Left renal cortex interstitium (tissue), 4 donors: Measurements from ENCODE around the gene SEMA3E. TPM values are rescaled to one million over a fixed set of nuclear protein-coding genes. Genes with fewer than 3 reads are reported as not detected.
"Not testable (repeated sequence)": the region's sequence is repeated elsewhere in the genome, so short reads cannot be mapped to it uniquely, and the experiment has no call there.

ENCODE experiments used
- DNase-seq, 4 donors: peaks; one replicate each; pipeline ENCODE4 v3.0.0-alpha.2; 2013; ENCODE audit warnings: low read depth in 4 of 4, low spot score in 2 of 4, missing footprints in 1 of 4
- polyA plus RNA-seq, 4 donors: library from polyadenylated mRNA; unstranded; fragments of 120-200 nt; gene quantifications; one replicate each; pipeline ENCODE4 v1.2.1, GENCODE V29; 2013; ENCODE audit not compliant: insufficient read length in 4 of 4

The SEMA3E gene
- 1 to 10 TPM; 1.2 to 2.8 (median 2.4) TPM for polyA plus RNA-seq

DNA sequence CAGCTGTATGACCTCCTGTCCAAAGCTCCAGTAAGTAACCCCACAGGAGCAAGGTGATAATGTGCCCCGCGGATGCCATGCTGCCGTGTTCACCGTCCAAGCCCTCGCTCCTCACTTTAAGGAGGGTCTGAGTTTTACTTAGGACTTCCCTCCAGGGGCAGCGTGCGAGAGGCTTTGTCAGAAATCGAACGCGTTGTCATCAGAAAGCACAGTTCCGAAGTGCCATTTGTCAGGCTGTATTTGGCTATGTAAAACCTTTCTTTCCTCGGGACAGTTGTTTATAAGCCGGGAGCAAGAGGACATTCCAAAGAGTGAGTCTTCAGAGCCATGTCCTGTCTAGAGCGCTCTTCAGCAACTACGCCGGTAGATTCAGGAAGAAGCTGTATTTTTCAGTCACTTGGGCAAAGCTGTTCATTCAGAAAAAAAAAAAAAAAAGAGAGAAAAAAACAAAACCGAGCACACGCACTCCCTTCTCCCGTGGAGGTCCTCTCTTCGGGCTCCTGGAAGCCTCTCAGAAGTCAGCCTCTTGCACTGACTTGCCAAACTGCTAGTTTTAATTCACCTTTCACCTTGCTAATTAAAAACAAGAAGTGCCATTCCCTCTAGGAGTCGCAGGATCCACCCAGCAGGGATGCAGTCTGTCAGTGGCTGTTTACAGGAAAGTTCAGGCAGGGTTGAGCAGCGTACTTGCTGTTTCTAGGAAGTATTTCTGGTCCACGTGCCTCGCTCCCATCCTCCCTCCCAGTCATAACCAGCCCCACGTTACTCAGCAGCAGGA lies at the start of gene SEMA3E:
SEMA3E (minus strand) TSS at position 676 of the 778 bp plus-strand sequence.
- peak in 2 of 4 donors; percentile 13 to 37 for DNase-seq

DNA sequence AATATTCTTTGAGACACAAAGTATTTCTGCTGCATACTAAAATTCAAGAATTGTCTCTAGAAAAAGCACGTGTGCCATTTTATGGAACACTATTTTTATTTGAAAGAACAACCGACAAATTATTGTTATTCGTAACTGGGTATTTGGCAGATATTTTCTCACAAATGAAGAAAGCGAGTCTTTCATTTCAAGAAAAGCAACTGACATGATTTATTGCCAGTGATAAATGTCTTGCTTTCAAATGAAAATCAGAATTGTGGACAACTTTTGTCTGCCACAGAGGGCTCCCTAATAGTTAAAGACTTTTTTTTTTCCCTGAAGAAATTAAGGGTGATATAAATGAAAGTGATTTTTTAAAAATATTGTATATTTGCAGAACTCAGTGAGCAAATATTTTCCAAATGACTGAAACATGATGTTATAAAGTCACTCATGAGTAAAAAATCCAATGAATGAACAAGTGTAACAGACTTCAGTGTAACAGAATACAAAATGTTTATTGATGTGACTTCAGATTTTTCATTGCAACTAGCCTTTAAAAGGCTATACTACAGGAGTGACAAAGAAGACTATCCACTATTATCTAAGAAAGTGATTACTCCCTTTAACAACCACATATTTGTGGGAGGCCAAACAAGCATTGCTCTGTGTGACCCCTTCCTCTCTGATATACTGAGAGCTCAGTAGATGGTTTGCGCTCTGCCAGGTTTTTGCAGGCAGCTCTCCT lies 49.0 kb upstream of the SEMA3E start:
- no peak for DNase-seq

DNA sequence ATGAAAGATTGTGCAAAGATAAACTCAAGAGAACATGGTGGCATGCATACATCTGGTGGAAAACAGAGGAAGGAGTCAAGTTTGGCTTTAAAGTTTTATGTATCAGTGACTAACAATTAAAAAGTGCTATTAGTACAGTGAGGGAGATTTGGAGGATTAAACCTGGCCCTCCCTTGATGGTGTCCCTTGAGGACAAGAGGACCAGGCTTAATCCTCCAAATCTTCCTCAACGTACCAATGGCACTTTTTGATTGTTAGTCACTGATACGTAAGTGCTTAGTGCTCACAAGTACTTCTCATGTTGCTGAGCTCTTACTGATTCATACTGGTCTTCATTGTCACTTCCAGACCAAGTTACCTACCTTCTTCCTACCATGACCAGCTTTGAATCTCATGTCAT lies 47.2 kb upstream of the SEMA3E start:
- DNase-seq, result no peak

DNA sequence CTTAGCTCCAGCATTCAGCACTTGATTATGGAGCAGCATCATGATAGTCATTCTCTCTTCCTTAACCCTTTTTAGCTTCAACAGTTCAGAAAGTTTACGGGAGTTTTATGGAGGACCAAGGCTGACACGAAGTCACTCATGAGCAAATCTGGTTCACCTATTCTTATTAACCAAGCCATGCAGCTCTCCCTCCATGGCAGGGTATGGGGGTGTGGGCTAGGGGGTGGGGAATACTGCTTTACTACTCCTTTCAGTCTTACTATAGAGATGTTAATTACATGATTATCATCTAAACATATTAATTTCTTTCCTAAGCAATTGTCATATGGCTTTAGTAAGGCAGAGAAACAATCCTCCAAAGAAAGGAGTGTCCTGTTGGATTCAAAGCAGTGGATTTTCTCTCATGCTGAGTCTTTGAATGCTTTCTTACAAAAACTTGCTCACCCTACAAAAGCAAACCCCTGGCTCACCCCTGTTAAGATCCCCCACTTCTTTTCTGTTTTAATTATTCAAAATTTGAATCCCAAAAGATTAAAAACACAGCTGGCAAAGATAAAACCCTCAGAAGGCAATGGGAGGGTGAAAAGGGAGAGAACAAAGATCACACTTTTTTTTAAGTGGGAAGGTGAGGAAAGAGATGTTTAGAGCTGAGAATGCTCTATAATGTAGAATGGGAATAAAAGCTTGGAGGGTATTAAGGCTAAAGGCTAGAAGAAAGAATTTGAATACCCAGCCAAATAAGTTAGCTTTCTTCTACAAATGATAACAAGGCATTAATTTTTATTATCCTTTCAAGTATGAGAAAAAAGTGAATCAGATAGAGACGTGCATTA lies 46.4 kb upstream of the SEMA3E start:
- no peak for DNase-seq

DNA sequence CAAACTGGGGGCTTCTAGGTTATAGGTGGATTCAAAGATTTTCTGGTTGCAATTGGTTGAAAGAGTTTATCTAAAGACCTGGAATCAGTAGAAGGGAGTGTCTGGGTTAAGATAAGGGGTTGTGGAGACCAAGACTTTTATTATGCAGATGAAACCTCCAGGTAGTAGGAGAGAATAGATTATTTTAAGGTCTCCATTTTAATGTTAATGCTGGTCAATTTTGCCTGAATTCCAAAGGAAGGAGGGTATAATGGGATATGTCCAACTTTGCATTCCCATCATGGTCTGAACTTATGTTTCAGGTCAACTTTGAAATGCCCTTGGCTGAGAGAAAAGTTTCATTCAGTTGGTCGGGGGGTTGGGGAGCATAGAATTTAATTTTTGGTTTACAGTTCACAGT lies 44.3 kb upstream of the SEMA3E start:
- no peak for DNase-seq

DNA sequence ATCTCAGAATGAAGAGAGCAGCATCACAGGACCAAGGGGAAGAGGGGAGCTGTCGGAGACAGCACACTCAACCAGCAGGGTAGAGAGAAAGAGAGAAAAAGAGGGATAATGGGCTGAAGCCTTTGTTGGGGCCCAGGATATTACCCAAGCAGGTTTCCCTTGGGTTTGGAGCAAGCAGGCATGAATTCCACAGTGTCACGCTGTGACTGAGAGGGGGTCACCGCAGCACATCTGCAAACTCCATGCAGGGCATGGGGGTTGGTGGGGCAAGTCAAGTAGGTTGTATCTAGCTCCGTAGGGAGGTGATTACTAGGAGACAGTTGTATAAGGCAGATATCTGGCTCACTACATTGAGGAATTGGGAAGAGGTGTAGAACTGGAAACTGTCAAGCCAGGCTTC lies 42.2 kb upstream of the SEMA3E start:
- DNase-seq, result no peak

DNA sequence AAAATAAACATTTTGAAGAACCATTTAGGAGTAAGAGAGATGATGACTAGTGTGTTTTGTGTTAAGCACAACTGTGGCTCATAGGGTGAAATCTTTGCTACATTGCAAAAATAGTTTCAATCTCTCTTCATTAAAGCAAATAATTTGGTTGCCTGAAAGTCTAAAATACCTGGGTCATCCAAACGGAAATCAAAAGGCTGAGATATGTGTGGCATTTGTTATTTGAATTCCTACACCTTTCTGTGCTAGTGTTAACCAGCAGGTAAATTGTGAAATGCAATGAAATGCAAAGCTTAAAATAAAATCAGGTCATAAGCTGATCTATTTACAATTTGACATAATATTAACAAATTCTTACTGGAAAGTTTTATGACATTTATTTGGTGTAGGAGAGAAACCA lies 40.9 kb upstream of the SEMA3E start:
- no peak for DNase-seq

DNA sequence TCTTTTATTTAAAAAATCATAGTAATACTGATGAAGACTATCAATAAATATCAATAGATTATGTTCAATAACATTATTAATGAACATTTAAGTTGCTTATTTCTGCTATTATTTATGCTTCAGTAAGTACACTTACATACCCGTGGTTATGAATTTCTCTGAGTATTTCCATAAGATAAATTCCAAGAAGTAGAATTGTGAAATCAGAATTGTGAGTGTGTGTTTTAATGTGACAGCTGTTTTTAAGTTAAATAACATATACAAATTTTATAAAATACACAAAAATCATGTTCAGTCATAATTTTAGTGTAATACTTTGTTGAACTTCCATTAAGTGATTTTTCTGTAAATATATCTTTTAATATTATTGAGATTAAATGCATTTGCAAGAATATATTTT lies 37.5 kb upstream of the SEMA3E start:
- DNase-seq, result no peak

DNA sequence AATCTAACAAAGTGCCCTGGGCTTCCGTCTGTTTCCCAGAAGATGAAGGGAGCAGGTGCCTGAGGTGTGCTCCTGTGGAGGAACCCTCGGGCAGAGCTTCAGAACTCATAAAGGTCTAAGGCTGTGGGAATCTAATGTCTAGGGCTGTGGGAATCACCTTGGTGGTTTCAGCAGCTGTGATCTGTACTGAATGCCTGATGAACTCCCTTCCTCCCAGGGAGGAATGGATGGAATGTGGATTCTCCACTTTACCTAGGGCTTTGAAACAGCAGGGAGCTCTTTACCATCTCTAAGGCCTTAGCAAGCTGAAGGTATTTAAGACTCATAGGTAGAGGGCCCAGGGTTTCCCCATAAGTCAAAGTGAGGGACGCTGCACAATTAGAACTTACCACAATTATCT lies 36.0 kb upstream of the SEMA3E start:
- no peak for DNase-seq

DNA sequence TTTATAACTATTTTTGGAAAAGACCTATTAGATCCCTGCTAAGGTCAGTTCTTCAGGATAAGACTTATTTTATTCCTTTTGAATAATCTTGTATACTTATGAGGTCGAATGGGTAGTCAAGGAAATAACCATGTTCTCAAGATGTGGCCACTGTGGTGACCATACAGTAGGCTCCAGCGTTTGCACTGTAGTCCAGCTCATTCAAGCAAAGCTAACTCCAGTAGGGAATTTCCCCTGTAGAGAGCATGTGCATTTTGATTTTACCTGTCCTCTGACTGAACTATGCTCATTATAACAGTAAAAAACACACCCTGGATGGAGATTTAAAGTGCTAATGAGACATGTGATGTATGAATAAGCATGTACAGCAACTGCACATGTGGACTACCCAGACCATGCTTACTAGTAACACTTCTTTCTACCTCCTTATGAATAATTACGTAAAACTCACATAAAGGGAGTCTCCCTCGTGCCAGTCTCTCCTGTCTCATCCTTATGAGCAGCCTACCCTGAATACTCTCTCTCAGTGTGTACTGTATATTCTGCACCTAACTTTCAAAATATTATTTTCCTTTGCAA lies 32.4 kb upstream of the SEMA3E start:
- no peak for DNase-seq

DNA sequence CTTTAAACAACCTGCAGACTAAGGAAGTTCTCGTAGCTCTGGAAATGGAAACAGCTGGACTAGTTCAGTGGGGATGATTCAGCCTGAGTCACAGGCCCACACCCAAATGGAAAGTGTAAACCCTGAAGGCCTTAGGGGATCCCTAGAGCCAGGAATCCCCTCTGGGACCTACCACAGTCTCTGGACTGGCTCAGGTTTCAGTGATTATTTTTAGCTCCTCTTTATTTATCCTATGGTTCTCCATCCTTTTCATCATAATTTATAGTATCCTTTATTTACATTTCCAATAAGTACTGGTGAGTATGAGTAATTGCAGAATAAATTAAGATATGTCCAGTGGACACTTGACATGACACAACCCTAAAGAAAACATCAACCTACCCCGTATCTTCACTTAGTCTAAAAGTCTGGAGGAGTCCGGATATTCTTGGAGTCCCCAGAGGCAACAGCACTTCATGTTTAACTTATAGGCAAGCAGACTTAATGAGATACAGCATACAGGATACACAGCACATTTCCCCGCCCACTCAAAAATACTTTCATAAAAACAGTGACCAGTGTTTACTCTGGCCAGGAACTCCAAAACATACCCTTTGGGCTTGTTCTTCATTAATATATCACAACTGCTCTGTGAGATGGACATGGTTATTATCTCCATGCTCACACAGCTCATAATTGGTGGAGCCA lies 28.4 kb upstream of the SEMA3E start:
- DNase-seq, result peak; percentile 22 to 56 (median 36)

DNA sequence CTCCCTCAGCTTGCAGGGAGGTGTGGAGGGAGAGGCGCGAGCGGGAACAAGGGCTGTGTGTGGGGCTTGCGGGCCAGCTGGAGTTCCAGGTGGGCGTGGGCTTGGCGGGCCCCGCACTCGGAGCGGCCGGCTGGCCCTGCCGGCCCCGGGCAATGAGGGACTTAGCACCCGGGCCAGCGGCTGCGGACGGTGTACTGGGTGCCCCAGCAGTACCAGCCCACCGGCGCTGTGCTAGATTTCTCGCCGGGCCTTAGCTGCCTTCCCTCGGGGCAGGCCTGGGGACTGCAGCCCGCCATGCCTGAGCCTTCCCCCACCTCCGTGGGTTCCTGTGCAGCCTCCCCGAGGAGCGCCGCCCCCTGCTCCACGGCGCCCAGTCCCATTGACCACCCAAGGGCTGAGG lies 24.4 kb upstream of the SEMA3E start:
- DNase-seq, result not testable (repeated sequence)

DNA sequence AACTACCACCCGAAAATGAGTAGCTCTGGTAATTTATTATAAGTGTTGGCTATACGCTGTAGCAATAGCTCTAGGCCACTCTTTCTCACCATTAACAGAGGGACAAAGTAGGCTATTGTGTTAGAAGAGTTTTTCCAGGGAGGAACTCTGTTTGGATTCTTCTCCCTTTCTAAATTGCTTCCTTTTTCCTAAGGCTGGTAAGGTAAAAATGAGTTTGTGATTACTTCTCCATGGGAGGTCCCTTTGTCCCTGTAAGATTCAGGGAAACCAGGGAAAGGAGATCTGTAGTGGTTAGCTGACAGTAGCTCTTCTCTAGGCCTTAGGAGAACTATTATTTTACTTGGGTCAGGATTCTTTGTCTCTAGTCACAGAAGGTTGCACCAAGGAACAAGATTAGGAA lies 23.2 kb upstream of the SEMA3E start:
- DNase-seq, result no peak

DNA sequence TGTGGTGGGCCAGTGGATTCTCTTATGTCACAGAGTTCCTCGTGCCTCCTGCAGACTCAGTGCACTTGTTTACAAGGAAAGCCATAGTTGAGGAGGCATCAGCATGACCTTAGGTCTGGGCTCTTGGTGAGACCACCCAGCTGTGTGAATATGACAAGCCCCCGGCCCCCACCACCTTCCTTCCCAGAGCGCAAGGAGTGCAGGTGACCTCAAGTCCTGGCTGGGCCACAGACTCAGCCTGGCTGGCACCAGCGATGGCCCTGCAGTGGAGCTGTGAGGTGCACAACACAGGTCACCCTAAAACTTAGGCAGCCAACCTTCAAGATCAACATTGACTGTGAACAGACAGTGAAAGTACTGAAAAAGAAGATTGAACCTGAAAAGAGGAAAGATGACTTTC lies 14.2 kb upstream of the SEMA3E start:
- no peak for DNase-seq

DNA sequence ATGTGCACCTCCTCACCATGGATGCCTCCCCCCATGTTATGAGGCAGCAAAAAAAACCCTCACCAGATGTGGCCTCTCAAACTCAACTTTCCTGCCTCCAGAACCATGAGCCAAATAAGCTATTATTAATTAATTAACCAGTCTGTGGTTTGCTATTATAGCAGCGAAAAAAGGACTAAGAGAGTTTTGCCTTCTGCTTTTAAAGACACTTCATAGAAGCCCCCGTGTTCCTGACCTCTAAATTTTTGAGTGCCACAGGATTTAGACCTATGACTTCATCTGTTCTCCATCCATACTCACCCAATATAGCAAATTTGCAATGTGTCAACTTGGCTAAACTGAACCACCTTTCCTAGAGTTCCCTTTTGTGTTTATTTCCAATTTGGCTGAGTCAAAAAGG lies 9.2 kb upstream of the SEMA3E start:
- no peak for DNase-seq

DNA sequence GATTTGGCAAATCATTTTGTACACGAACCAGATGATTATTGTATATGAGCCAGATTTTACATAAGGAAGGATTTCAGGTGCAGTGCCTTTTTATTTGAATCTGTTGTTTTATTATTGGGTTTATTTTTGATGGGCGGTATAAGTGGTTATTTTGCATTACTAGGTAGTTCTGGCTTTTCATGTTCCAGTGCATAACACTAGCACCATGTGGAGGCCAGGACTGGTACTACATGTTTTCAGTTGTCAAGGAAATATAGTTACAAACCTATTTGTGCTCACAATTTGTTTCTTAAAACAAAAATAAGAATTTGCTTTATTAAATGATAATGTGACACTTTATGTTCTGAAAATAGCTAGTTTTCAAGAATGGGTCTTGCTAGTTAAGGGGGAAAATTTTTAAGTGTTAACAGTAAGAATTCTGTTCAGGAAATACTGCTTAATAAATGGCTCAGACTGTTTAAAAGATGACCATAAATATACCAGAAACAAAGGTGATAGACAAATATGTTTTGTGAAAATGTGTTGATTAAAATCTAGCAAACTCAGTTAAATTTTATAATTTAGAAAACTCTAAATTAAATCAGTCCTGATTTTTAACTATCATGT lies 7.1 kb upstream of the SEMA3E start:
- peak in 2 of 4 donors; percentile 15 to 33 for DNase-seq

DNA sequence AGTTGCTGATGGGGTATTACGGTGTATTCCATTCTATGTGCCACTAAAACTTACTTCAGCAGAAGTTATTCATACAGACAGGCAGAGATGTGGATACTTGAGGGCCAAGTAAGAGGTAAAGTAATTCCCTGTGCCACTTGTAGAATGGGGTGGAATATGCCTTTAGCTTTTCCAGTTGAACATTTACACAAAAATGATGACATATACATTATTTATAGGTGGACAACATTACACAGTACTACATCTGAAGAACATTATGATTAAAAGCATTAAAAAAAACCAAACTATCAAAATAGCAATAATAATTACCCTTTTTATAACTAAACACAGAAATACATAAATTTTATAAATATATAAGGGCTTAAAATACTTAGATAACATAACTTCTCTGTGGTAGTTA lies 3.5 kb upstream of the SEMA3E start:
- no peak for DNase-seq

DNA sequence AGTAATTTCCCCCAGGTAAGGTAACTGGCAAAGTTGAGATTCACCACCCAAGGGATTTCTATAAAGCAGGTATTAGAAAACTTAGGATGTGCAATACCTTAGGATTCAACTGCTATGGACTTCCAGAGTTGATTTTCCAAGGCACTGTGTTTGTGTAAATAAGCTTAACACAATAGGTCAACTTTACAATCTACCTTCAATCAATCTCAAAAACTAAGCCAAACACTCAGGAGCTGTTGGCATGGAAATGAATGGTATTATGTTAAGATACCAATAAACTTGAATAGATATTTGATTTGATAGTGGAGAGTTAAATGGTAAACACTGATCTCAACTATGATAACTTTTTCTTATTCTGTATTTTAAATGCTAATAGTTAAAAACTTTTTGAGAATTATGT lies 762 bp upstream of the SEMA3E start:
- no peak for DNase-seq

DNA sequence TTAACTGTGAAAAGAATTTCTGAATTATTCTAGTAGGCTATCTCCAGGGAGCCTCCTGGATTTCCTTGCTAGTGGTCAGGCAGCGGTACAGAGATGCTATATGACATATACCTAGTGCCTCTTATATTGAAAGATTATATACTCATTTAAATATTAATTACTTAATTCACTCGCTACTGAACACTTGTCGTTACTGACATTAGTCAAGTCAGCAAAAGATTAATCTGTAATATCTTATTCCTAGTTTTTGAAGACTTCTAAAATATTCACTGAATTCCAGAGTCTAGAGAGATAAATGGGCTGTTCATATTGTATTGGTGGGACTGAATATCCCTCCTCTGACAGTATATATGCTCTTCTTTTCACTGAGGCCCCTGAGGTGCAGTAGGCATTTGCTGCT lies 2.9 kb downstream of the SEMA3E start:
- no peak for DNase-seq

DNA sequence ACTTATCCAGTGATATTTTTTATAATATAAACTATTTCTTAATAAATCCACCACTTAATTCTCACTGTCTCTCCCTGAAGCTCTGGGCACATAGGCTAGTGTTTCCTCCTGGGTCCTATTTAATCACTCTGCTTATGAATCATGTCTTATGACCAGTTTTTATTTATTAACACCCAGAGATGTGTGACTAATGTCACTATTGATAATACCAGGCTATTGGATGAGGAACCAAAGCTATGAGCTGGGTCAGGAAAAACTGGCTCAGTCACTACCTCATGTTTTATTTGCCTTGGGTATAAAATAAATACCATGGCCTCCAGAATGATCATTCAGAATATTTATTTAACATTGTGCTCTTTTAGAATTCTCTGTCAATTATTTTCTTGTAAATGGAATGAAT lies 5.2 kb downstream of the SEMA3E start:
- no peak for DNase-seq
